Measurements from ENCODE around the gene NR1I3.

DNA sequence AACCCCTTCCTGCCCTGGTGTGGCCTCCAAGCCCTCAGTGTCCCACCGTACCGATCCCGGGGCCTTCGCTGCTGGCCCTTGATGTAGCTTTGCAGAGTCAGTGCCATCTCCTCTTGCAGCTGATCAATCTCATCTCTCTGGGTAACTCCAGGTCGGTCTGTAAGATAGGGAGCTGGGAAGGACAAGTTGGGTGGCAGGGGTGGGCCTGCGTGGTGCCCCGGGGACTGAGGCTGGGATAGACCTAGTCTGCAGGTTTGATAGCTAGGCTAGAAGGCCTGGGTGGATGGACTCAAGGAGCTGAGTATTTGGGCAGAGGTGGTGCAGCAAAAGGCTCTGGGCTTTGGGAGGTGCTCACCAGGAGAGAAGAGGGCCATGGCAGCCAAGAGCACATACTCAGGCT is 7.2 kb downstream of the NR1I3 start:
- TF ChIP-seq, protein P1, sequence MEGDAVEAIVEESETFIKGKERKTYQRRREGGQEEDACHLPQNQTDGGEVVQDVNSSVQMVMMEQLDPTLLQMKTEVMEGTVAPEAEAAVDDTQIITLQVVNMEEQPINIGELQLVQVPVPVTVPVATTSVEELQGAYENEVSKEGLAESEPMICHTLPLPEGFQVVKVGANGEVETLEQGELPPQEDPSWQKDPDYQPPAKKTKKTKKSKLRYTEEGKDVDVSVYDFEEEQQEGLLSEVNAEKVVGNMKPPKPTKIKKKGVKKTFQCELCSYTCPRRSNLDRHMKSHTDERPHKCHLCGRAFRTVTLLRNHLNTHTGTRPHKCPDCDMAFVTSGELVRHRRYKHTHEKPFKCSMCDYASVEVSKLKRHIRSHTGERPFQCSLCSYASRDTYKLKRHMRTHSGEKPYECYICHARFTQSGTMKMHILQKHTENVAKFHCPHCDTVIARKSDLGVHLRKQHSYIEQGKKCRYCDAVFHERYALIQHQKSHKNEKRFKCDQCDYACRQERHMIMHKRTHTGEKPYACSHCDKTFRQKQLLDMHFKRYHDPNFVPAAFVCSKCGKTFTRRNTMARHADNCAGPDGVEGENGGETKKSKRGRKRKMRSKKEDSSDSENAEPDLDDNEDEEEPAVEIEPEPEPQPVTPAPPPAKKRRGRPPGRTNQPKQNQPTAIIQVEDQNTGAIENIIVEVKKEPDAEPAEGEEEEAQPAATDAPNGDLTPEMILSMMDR (IDR thresholded peaks at IDR 0.05 in 4 of 5, conservative IDR thresholded peaks at IDR 0.05 in 1 of 5) = no peak
- TF ChIP-seq POLR2A (IDR thresholded peaks at IDR 0.05) = no peak

Measured in gastrocnemius medialis (tissue), 4 donors.